ENCODE data around the gene PARP9. TPM values are rescaled to one million over a fixed set of nuclear protein-coding genes. Genes with fewer than 3 reads are reported as not detected.

Gene PARP9
- total and polyA plus RNA-seq, 2 of the 13 experiments (the other 11 are each of a cell fraction or from before 2014, with no cell fraction given): 6.5 to 10.6 TPM

- no peak overlapping the region for H3K4me3 ChIP-seq (replicated peaks in 1 of 3; ENCODE audit: insufficient read depth in 1 of 3, low read depth in 2 of 3, low read length in 3 of 3)
- H2AFZ ChIP-seq (ENCODE audit: low read length): no peak overlapping the region
- H3K4me2 ChIP-seq (ENCODE audit: low read depth, low read length): no peak overlapping the region
- 4% methylated on average over 5 of the region's 5 CpGs for WGBS (ENCODE audit: low lambda C conversion rate)
- CTCF ChIA-PET (ENCODE audit: low intra/inter-chr PET ratio, low total read pairs): no interaction called here
- intact Hi-C loops (cut with micrococcal nuclease; ENCODE audit: unreplicated experiment): no loop called here
- no peaks in the 10 kb centered on the region for H4K20me1 ChIP-seq (ENCODE audit: insufficient read depth, low read length)
- no peak overlapping the region for H3K9ac ChIP-seq (ENCODE audit: insufficient read depth, low read depth, low read length)
- H3K36me3 ChIP-seq (replicated peaks in 1 of 2; ENCODE audit: control insufficient read depth in 1 of 2, insufficient read depth in 2 of 2, low read length in 2 of 2): no peaks in the 10 kb centered on the region
- BruUV-seq (replicated peaks): no TSS peak
- ATAC-seq (no peak), DNase-seq (ENCODE audit: low spot score) (no peak), FAIRE-seq (no peak)
- H3K27me3 ChIP-seq (ENCODE audit: control insufficient read depth in 1 of 2, insufficient read depth in 2 of 2, low read length in 2 of 2): no peaks in the 10 kb centered on the region
- no peak overlapping the region for H3K27ac ChIP-seq (ENCODE audit: extremely low read length, insufficient read depth, low read length)
- no peaks in the 10 kb centered on the region for H3K9me3 ChIP-seq (ENCODE audit: low read length)
- no peaks in the 10 kb centered on the region for H3K4me1 ChIP-seq (ENCODE audit: insufficient read depth, low read length)
- no peaks in the 10 kb centered on the region for H3K79me2 ChIP-seq (ENCODE audit: insufficient read depth, low read length)
- POLR2A ChIA-PET: no interaction called here
- in situ Hi-C loops (cut with HindIII; ENCODE audit: extremely low pct_ligation_motif_present, low pct_unique_long_range_greater_than_20kb): no loop called here
- TF ChIP-seq ELF4 (CRISPR knock-in tag; IDR thresholded peaks at IDR 0.05; ENCODE audit: borderline replicate concordance): no peak
- TF ChIP-seq ZNF674 (CRISPR knock-in tag; IDR thresholded peaks at IDR 0.05; ENCODE audit: low read depth): no peak
- no peak for TF ChIP-seq RCOR2 (CRISPR knock-in tag; IDR thresholded peaks at IDR 0.05)
- TF ChIP-seq, protein P1, sequence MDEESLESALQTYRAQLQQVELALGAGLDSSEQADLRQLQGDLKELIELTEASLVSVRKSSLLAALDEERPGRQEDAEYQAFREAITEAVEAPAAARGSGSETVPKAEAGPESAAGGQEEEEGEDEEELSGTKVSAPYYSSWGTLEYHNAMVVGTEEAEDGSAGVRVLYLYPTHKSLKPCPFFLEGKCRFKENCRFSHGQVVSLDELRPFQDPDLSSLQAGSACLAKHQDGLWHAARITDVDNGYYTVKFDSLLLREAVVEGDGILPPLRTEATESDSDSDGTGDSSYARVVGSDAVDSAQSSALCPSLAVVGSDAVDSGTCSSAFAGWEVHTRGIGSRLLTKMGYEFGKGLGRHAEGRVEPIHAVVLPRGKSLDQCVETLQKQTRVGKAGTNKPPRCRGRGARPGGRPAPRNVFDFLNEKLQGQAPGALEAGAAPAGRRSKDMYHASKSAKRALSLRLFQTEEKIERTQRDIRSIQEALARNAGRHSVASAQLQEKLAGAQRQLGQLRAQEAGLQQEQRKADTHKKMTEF (CRISPR knock-in tag; IDR thresholded peaks at IDR 0.05): no peak
- TF ChIP-seq GATAD2A (CRISPR knock-in tag; IDR thresholded peaks at IDR 0.05): no peak
- no peak for TF ChIP-seq ZNF567 (CRISPR knock-in tag; IDR thresholded peaks at IDR 0.05; ENCODE audit: borderline replicate concordance)
- no peak for TF ChIP-seq PATZ1 (CRISPR knock-in tag; IDR thresholded peaks at IDR 0.05)
- TF ChIP-seq ZNF772 (CRISPR knock-in tag; IDR thresholded peaks at IDR 0.05): no peak
- TF ChIP-seq ZNF543 (CRISPR knock-in tag; IDR thresholded peaks at IDR 0.05): no peak
- no peak for TF ChIP-seq ZNF260 (CRISPR knock-in tag; IDR thresholded peaks at IDR 0.05; ENCODE audit: borderline replicate concordance, low read depth)
- TF ChIP-seq HOXA9 (CRISPR knock-in tag; IDR thresholded peaks at IDR 0.05; ENCODE audit: borderline replicate concordance): no peak
- TF ChIP-seq ZNF773 (CRISPR knock-in tag; IDR thresholded peaks at IDR 0.05; ENCODE audit: borderline replicate concordance): no peak
- no peak for TF ChIP-seq ZNF547 (CRISPR knock-in tag; IDR thresholded peaks at IDR 0.05)
- TF ChIP-seq ZC3H4 (CRISPR knock-in tag; IDR thresholded peaks at IDR 0.05; ENCODE audit: borderline replicate concordance): no peak
- TF ChIP-seq ARNT (IDR thresholded peaks at IDR 0.05): no peak
- TF ChIP-seq, protein P2, sequence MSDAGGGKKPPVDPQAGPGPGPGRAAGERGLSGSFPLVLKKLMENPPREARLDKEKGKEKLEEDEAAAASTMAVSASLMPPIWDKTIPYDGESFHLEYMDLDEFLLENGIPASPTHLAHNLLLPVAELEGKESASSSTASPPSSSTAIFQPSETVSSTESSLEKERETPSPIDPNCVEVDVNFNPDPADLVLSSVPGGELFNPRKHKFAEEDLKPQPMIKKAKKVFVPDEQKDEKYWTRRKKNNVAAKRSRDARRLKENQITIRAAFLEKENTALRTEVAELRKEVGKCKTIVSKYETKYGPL (CRISPR knock-in tag; IDR thresholded peaks at IDR 0.05): no peak
- no peak for TF ChIP-seq ZNF503 (CRISPR knock-in tag; IDR thresholded peaks at IDR 0.05)
- TF ChIP-seq E2F1 (CRISPR knock-in tag; IDR thresholded peaks at IDR 0.05): no peak
- TF ChIP-seq ZFY (CRISPR knock-in tag; IDR thresholded peaks at IDR 0.05): no peak
Measured at GRCh38 chr3:122602011-122602710, 38.1 kb upstream of the PARP9 start.
